ENCODE results near the gene FAM83G. TPM values are rescaled to one million over a fixed set of nuclear protein-coding genes. Genes with fewer than 3 reads are reported as not detected.

FAM83G gene
- total and polyA plus RNA-seq, 8 donors, result 8.2 to 41.1 (median 14.2) TPM

- Histone ChIP-seq H3K4me1 (peaks cover 0 to 20% (median 0%) of the 10 kb centered on the region in 4 donors), H3K36me3 (no peaks in the 10 kb centered on the region), H3K9me3 (no peaks in the 10 kb centered on the region), H3K27ac (no peak overlapping the region), H3K27me3 (no peaks in the 10 kb centered on the region), H3K4me3 (no peak overlapping the region)
- DNase-seq, result no peak
- intact Hi-C loops (cut with DNase I; ENCODE audit: low total_unique reads), result no loop called here
- 94 to 99% (median 97%) methylated on average over 12 of the region's 12 CpGs for WGBS, 5 donors
- TF ChIP-seq POLR2A (IDR thresholded peaks at IDR 0.05), result no peak
- TF ChIP-seq POLR2AphosphoS5 (IDR thresholded peaks at IDR 0.05), result no peak
- no peak for TF ChIP-seq EP300 (IDR thresholded peaks at IDR 0.05)
- no peak for TF ChIP-seq CTCF (IDR thresholded peaks at IDR 0.05)
Measured at GRCh38 chr17:19013226-19013625, 8.7 kb upstream of the FAM83G start.

GRCh38 chr17:19012171-19013080, 7.9 kb upstream of the FAM83G start:
- no peak for DNase-seq
- 92 to 99% (median 94%) methylated on average over 15 to 22 of the region's 22 CpGs for WGBS, 5 donors

GRCh38 chr17:19011581-19011980, 7.0 kb upstream of the FAM83G start:
- 74 to 85% (median 80%) methylated on average over 6 of the region's 6 CpGs for WGBS, 5 donors
- Histone ChIP-seq H3K27me3 (no peaks in the 10 kb centered on the region), H3K4me1 (peaks cover 0 to 14% (median 0%) of the 10 kb centered on the region in 4 donors), H3K9me3 (no peaks in the 10 kb centered on the region), H3K4me3 (no peak overlapping the region), H3K36me3 (no peaks in the 10 kb centered on the region), H3K27ac (no peak overlapping the region)
- intact Hi-C loops (cut with DNase I; ENCODE audit: low total_unique reads), result no loop called here
- DNase-seq, result no peak
- TF ChIP-seq CTCF (IDR thresholded peaks at IDR 0.05) (no peak), EP300 (IDR thresholded peaks at IDR 0.05) (no peak), POLR2A (IDR thresholded peaks at IDR 0.05) (no peak), POLR2AphosphoS5 (IDR thresholded peaks at IDR 0.05) (no peak)

More at GRCh38 chr17:19012171-19013080, 7.9 kb upstream of the FAM83G start:
- Histone ChIP-seq H3K27ac (no peak overlapping the region), H3K4me1 (peaks cover 0 to 14% (median 0%) of the 10 kb centered on the region in 4 donors), H3K4me3 (no peak overlapping the region), H3K36me3 (no peaks in the 10 kb centered on the region), H3K9me3 (no peaks in the 10 kb centered on the region), H3K27me3 (no peaks in the 10 kb centered on the region)
- intact Hi-C loops (cut with DNase I; ENCODE audit: low total_unique reads), result no loop called here
- TF ChIP-seq POLR2AphosphoS5 (IDR thresholded peaks at IDR 0.05), result no peak
- TF ChIP-seq EP300 (IDR thresholded peaks at IDR 0.05), result no peak
- no peak for TF ChIP-seq POLR2A (IDR thresholded peaks at IDR 0.05)
- no peak for TF ChIP-seq CTCF (IDR thresholded peaks at IDR 0.05)

- no peaks in the 10 kb centered on the region for H3K9me3 ChIP-seq
- H3K36me3 ChIP-seq, result no peaks in the 10 kb centered on the region
- peak; percentile 50 to 77 for DNase-seq
- intact Hi-C loops (cut with DNase I; ENCODE audit: low total_unique reads), result no loop called here
- no peaks in the 10 kb centered on the region for H3K27me3 ChIP-seq
- no peak overlapping the region for H3K4me3 ChIP-seq
- peaks cover 0 to 14% (median 0%) of the 10 kb centered on the region in 4 donors for H3K4me1 ChIP-seq
- H3K27ac ChIP-seq, result no peak overlapping the region
- TF ChIP-seq POLR2AphosphoS5 (IDR thresholded peaks at IDR 0.05) (peak in 1 of 3 donors; percentile 23), EP300 (IDR thresholded peaks at IDR 0.05) (no peak)
- 52 to 65% (median 60%) methylated on average over 11 of the region's 11 CpGs for WGBS, 5 donors
Measured at GRCh38 chr17:19010729-19011505, 6.4 kb upstream of the FAM83G start.
